Fibroblast of the aortic adventitia (primary cell): ENCODE measurements around the gene PHC2. TPM values are rescaled to one million over a fixed set of nuclear protein-coding genes. Genes with fewer than 3 reads are reported as not detected.

ENCODE experiments used
- DNase-seq: peaks from one replicate; pipeline ENCODE4 v3.0.0-alpha.2; 2010; ENCODE audit warnings: low read depth
- H3K4me3 ChIP-seq: 2 replicates; pipeline ENCODE4 v1.5.1; 2011; ENCODE audit warnings: low read depth, mild to moderate bottlenecking, control low read depth, low read length, moderate library complexity
- small RNA-seq: library from RNA; depleted of rRNA; stranded (forward); fragments of <200 nt; gene quantifications from one replicate; pipeline ENCODE3, GENCODE V24; 2012
- total RNA-seq: library from RNA; depleted of rRNA; stranded (reverse); fragments of >200 nt; gene quantifications from 2 replicates; pipeline ENCODE4 v1.2.3, GENCODE V29; 2012; ENCODE audit warnings: low replicate concordance
- TF ChIP-seq, protein P1 (sequence below): IDR thresholded peaks from 2 replicates; pipeline ENCODE4 v1.5.1; 2011; ENCODE audit warnings: mild to moderate bottlenecking, low read length, control low read depth, inconsistent platforms; ENCODE audit not compliant: insufficient read depth

PHC2 gene
- total RNA-seq, 1 donor: 50.5 TPM

DNA sequence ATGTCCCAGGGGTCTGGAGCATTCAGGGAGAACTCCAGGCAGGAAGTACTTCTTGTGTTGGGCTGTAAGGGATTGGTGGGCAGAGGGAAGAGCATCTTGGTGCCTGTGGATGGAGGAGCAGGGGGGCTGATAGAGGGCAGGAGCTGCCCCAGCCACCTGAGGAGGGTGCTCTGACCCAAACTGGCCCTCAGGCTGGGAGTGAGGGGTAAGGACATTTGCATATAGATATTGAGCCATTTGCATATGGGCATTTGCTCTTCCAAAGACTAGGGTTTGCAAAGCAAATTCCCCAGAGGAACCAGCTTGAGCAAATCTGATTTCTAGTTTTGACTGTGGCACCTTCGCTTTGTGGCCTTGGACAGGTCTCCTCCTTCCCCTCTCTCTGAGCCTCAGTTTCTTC, 156.4 kb downstream of the PHC2 start:
- DNase-seq: no peak
- H3K4me3 ChIP-seq: no peak overlapping the region
- TF ChIP-seq, protein P1, sequence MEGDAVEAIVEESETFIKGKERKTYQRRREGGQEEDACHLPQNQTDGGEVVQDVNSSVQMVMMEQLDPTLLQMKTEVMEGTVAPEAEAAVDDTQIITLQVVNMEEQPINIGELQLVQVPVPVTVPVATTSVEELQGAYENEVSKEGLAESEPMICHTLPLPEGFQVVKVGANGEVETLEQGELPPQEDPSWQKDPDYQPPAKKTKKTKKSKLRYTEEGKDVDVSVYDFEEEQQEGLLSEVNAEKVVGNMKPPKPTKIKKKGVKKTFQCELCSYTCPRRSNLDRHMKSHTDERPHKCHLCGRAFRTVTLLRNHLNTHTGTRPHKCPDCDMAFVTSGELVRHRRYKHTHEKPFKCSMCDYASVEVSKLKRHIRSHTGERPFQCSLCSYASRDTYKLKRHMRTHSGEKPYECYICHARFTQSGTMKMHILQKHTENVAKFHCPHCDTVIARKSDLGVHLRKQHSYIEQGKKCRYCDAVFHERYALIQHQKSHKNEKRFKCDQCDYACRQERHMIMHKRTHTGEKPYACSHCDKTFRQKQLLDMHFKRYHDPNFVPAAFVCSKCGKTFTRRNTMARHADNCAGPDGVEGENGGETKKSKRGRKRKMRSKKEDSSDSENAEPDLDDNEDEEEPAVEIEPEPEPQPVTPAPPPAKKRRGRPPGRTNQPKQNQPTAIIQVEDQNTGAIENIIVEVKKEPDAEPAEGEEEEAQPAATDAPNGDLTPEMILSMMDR: no peak

DNA sequence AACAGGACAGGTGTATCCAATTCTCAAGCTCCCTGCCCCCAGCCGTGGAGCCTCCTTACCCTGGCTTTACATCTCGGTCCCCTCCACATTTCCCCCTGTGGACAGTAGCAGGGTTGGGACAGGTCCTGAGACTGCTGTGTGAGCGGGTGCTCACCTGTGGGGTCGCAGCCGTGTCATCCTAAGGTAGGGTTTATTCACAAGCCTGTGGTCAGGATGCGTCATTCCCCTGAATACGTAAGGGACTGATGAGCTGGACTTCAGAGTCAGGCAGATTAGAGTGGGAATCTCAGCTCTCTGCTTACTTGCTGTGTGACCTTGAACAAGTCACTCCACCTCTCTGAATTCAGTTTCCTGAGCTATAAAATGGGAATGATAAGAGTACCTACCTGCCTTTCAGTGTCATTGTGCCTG, 156.9 kb downstream of the PHC2 start:
- DNase-seq: no peak
- H3K4me3 ChIP-seq: no peak overlapping the region
- TF ChIP-seq, protein P1: no peak

Small RNA genes within 50 kb of the gene (small RNA-seq; reads per million reads assigned to genes)
- gene RN7SKP16: not detected

Other genes with a start within 250 kb of the PHC2 start
- 3.1 and 10.7 TPM in 2 replicates for gene TRIM62, start 249.1 kb downstream of the PHC2 start, total RNA-seq
- gene ZNF362, start 174.6 kb downstream of the PHC2 start, total RNA-seq: 12.3 and 14.5 TPM in 2 replicates
- not detected in 2 replicates for gene A3GALT2, start 110.0 kb downstream of the PHC2 start, total RNA-seq
- 6.2 and 6.7 TPM in 2 replicates for gene ZSCAN20, start 41.5 kb upstream of the PHC2 start, total RNA-seq